ENCODE data around the gene CCR6.

Gene CCR6

GRCh38 chr6:167125855-167126349, 3.0 kb downstream of the CCR6 start:
- TF ChIP-seq, protein P1, sequence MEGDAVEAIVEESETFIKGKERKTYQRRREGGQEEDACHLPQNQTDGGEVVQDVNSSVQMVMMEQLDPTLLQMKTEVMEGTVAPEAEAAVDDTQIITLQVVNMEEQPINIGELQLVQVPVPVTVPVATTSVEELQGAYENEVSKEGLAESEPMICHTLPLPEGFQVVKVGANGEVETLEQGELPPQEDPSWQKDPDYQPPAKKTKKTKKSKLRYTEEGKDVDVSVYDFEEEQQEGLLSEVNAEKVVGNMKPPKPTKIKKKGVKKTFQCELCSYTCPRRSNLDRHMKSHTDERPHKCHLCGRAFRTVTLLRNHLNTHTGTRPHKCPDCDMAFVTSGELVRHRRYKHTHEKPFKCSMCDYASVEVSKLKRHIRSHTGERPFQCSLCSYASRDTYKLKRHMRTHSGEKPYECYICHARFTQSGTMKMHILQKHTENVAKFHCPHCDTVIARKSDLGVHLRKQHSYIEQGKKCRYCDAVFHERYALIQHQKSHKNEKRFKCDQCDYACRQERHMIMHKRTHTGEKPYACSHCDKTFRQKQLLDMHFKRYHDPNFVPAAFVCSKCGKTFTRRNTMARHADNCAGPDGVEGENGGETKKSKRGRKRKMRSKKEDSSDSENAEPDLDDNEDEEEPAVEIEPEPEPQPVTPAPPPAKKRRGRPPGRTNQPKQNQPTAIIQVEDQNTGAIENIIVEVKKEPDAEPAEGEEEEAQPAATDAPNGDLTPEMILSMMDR (IDR thresholded peaks at IDR 0.05; ENCODE audit: borderline replicate concordance, insufficient read depth, low read depth, low read length), result no peak
- H3K4me3 ChIP-seq (ENCODE audit: low read depth, low read length), result no peak overlapping the region

GRCh38 chr6:167127785-167128531, 5.1 kb downstream of the CCR6 start:
- TF ChIP-seq, protein P1 (IDR thresholded peaks at IDR 0.05; ENCODE audit: borderline replicate concordance, insufficient read depth, low read depth, low read length), result no peak
- no peak overlapping the region for H3K4me3 ChIP-seq (ENCODE audit: low read depth, low read length)

DNA sequence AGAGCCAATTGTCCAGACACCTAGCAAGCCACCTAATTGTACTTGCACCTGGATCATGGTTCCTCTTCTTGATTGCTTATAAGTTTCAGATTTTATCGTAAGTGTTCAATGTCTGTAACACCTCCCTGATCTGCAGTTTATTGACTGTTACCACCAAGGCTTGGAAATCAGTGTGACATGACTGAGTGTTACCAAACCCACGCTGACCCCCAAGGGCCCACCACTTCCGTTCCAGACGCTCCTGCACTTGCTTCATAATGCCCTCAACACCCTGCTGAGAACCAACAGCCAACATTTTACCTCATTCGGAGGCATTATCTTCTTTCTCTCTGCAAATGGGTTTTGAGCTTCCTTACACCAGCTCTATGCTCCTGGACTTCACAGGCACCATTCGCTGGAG, 6.3 kb downstream of the CCR6 start:
- TF ChIP-seq, protein P1 (IDR thresholded peaks at IDR 0.05; ENCODE audit: borderline replicate concordance, insufficient read depth, low read depth, low read length), result no peak
- H3K4me3 ChIP-seq (ENCODE audit: low read depth, low read length), result no peak overlapping the region

DNA sequence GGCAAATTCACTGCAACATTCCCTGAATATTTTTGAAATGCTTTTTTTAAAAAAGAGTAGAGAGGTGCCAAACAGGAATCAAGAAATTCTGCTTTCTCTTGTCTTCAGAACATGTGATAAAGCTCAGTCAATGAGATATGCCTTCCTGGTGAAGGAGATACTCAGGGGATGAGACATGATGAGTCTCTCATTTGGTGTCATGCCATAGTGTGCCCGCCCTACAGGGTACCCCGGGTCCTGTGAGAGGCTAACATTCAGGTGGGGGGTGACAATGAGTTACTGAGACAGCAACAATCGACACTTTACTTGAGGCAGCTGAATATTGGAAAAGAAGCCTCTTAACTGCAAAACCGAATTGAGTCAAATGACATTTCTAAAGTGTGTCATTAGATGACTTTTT, 6.7 kb downstream of the CCR6 start:
- no peak overlapping the region for H3K4me3 ChIP-seq (ENCODE audit: low read depth, low read length)
- TF ChIP-seq, protein P1 (IDR thresholded peaks at IDR 0.05; ENCODE audit: borderline replicate concordance, insufficient read depth, low read depth, low read length), result no peak

- H3K4me3 ChIP-seq (ENCODE audit: low read depth, low read length), result no peak overlapping the region
- TF ChIP-seq, protein P1 (IDR thresholded peaks at IDR 0.05; ENCODE audit: borderline replicate concordance, insufficient read depth, low read depth, low read length), result no peak
These were observed 7.2 kb downstream of the CCR6 start for GRCh38 chr6:167130008-167130677.

GRCh38 chr6:167130712-167131684, 8.1 kb downstream of the CCR6 start:
- H3K4me3 ChIP-seq (ENCODE audit: low read depth, low read length), result no peak overlapping the region
- TF ChIP-seq, protein P1 (IDR thresholded peaks at IDR 0.05; ENCODE audit: borderline replicate concordance, insufficient read depth, low read depth, low read length), result no peak

All from GM12875 (cell line).